ENCODE results near the gene MYBPHL.

MYBPHL gene

GRCh38 chr1:109306832-109307273 is at the start of gene MYBPHL:
MYBPHL (minus strand) TSS chr1:109307011; CDS start chr1:109306991, 20 bp downstream.
- no peak for DNase-seq (ENCODE audit: low spot score)

GRCh38 chr1:109356505-109356904 is 49.7 kb upstream of the MYBPHL start:
- no peak for DNase-seq (ENCODE audit: low spot score)

- no peak for DNase-seq (ENCODE audit: low spot score)
These were observed 48.1 kb upstream of the MYBPHL start for GRCh38 chr1:109354929-109355328.

- no peak for DNase-seq (ENCODE audit: low spot score)
These were observed 44.6 kb upstream of the MYBPHL start for GRCh38 chr1:109351457-109351856.

GRCh38 chr1:109350655-109351054 is 43.8 kb upstream of the MYBPHL start:
- no peak for DNase-seq (ENCODE audit: low spot score)

GRCh38 chr1:109350182-109350581 is 43.4 kb upstream of the MYBPHL start:
- no peak for DNase-seq (ENCODE audit: low spot score)

- no peak for DNase-seq (ENCODE audit: low spot score)
These were observed 40.7 kb upstream of the MYBPHL start for GRCh38 chr1:109347511-109347910.

- DNase-seq (ENCODE audit: low spot score), result no peak
These were observed 35.4 kb upstream of the MYBPHL start for GRCh38 chr1:109341944-109342930.

GRCh38 chr1:109338608-109339007 is 31.8 kb upstream of the MYBPHL start:
- no peak for DNase-seq (ENCODE audit: low spot score)

GRCh38 chr1:109338091-109338490 is 31.3 kb upstream of the MYBPHL start:
- no peak for DNase-seq (ENCODE audit: low spot score)

- no peak for DNase-seq (ENCODE audit: low spot score)
These were observed 28.3 kb upstream of the MYBPHL start for GRCh38 chr1:109335091-109335490.

GRCh38 chr1:109331113-109331512 is 24.3 kb upstream of the MYBPHL start:
- no peak for DNase-seq (ENCODE audit: low spot score)

GRCh38 chr1:109327285-109327684 is 20.5 kb upstream of the MYBPHL start:
- no peak for DNase-seq (ENCODE audit: low spot score)

GRCh38 chr1:109322974-109323373 is 16.2 kb upstream of the MYBPHL start:
- DNase-seq (ENCODE audit: low spot score), result no peak

- DNase-seq (ENCODE audit: low spot score), result no peak
These were observed 12.3 kb upstream of the MYBPHL start for GRCh38 chr1:109319114-109319513.

- no peak for DNase-seq (ENCODE audit: low spot score)
These were observed 9.7 kb upstream of the MYBPHL start for GRCh38 chr1:109316506-109316905.

GRCh38 chr1:109315288-109315687 is 8.5 kb upstream of the MYBPHL start:
- no peak for DNase-seq (ENCODE audit: low spot score)

GRCh38 chr1:109314795-109315194 is 8.0 kb upstream of the MYBPHL start:
- no peak for DNase-seq (ENCODE audit: low spot score)

- DNase-seq (ENCODE audit: low spot score), result no peak
These were observed 6.4 kb upstream of the MYBPHL start for GRCh38 chr1:109312978-109313775.

GRCh38 chr1:109312246-109312645 is 5.4 kb upstream of the MYBPHL start:
- DNase-seq (ENCODE audit: low spot score), result no peak

- DNase-seq (ENCODE audit: low spot score), result no peak
These were observed 2.5 kb upstream of the MYBPHL start for GRCh38 chr1:109309347-109309746.

GRCh38 chr1:109307274-109308021 is 637 bp upstream of the MYBPHL start:
- no peak for DNase-seq (ENCODE audit: low spot score)

All from LoVo (cell line).